ENCODE results near the gene OR4D2. TPM values are rescaled to one million over a fixed set of nuclear protein-coding genes. Genes with fewer than 3 reads are reported as not detected.

Gene OR4D2
- total and polyA plus RNA-seq, 2 of the 13 experiments (the other 11 are each of a cell fraction or from before 2014, with no cell fraction given), result not detected

DNA sequence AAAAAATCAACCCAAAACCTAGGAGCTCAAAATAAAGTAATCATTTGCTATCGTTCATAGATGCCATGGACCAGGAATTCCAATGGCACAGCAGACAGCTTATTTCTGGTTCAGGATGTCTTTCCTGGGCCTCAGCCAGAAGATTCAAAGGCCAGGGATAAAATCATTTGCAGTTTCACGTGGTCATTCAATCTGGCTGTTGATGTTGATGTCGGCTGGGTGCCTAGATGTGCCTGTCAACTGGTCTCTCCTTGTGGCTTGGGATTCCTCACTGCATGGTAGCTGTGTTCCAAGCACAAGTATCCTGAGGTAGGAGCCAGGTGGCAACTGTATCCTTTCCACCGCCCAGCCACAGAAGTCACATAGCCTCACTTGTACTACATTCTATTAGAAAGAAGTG lies 15.0 kb downstream of the OR4D2 start:
- H3K4me2 ChIP-seq (ENCODE audit: low read depth, low read length), result no peak overlapping the region
- H2AFZ ChIP-seq (ENCODE audit: low read length), result no peak overlapping the region
- no peaks in the 10 kb centered on the region for H3K79me2 ChIP-seq (ENCODE audit: insufficient read depth, low read length)
- intact Hi-C loops (cut with micrococcal nuclease; ENCODE audit: unreplicated experiment) (no loop called here), in situ Hi-C loops (cut with HindIII; ENCODE audit: extremely low pct_ligation_motif_present, low pct_unique_long_range_greater_than_20kb) (no loop called here)
- H3K27ac ChIP-seq (ENCODE audit: extremely low read length, insufficient read depth, low read length), result no peak overlapping the region
- H3K4me3 ChIP-seq (replicated peaks in 1 of 3; ENCODE audit: insufficient read depth in 1 of 3, low read depth in 2 of 3, low read length in 3 of 3), result no peak overlapping the region
- no peaks in the 10 kb centered on the region for H3K4me1 ChIP-seq (ENCODE audit: insufficient read depth, low read length)
- H3K27me3 ChIP-seq (ENCODE audit: control insufficient read depth in 1 of 2, insufficient read depth in 2 of 2, low read length in 2 of 2), result peaks cover 0 to 6% of the 10 kb centered on the region in 2 experiments; a peak in 2 of 5 replicates
- no TSS peak for BruUV-seq (replicated peaks)
- H4K20me1 ChIP-seq (ENCODE audit: insufficient read depth, low read length), result no peaks in the 10 kb centered on the region
- ChIA-PET POLR2A (no interaction called here), CTCF (ENCODE audit: low intra/inter-chr PET ratio, low total read pairs) (no interaction called here)
- H3K36me3 ChIP-seq (replicated peaks in 1 of 2; ENCODE audit: control insufficient read depth in 1 of 2, insufficient read depth in 2 of 2, low read length in 2 of 2), result no peaks in the 10 kb centered on the region
- DNase-seq (ENCODE audit: low spot score) (no peak), FAIRE-seq (no peak), ATAC-seq (no peak)
- no peak overlapping the region for H3K9ac ChIP-seq (ENCODE audit: insufficient read depth, low read depth, low read length)
- TF ChIP-seq RBM22 (optimal IDR thresholded peaks at IDR 0.05; ENCODE audit: low read length) (no peak), ZNF331 (CRISPR knock-in tag; IDR thresholded peaks at IDR 0.05) (no peak), PHF8 (CRISPR knock-in tag; IDR thresholded peaks at IDR 0.05) (no peak), MAFF (IDR thresholded peaks at IDR 0.05; ENCODE audit: low read depth, low read length) (no peak), CBFB (CRISPR knock-in tag; IDR thresholded peaks at IDR 0.05) (no peak), NFE2L1 (CRISPR knock-in tag; IDR thresholded peaks at IDR 0.05; ENCODE audit: borderline replicate concordance) (no peak), PRMT3 (CRISPR knock-in tag; IDR thresholded peaks at IDR 0.05; ENCODE audit: borderline replicate concordance, low read depth) (no peak)
- TF ChIP-seq, protein P1, sequence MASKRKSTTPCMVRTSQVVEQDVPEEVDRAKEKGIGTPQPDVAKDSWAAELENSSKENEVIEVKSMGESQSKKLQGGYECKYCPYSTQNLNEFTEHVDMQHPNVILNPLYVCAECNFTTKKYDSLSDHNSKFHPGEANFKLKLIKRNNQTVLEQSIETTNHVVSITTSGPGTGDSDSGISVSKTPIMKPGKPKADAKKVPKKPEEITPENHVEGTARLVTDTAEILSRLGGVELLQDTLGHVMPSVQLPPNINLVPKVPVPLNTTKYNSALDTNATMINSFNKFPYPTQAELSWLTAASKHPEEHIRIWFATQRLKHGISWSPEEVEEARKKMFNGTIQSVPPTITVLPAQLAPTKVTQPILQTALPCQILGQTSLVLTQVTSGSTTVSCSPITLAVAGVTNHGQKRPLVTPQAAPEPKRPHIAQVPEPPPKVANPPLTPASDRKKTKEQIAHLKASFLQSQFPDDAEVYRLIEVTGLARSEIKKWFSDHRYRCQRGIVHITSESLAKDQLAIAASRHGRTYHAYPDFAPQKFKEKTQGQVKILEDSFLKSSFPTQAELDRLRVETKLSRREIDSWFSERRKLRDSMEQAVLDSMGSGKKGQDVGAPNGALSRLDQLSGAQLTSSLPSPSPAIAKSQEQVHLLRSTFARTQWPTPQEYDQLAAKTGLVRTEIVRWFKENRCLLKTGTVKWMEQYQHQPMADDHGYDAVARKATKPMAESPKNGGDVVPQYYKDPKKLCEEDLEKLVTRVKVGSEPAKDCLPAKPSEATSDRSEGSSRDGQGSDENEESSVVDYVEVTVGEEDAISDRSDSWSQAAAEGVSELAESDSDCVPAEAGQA (IDR thresholded peaks at IDR 0.05; ENCODE audit: low read depth), result no peak
- TF ChIP-seq, protein P1 (CRISPR knock-in tag; IDR thresholded peaks at IDR 0.05; ENCODE audit: borderline replicate concordance), result no peak
- TF ChIP-seq, protein P2, sequence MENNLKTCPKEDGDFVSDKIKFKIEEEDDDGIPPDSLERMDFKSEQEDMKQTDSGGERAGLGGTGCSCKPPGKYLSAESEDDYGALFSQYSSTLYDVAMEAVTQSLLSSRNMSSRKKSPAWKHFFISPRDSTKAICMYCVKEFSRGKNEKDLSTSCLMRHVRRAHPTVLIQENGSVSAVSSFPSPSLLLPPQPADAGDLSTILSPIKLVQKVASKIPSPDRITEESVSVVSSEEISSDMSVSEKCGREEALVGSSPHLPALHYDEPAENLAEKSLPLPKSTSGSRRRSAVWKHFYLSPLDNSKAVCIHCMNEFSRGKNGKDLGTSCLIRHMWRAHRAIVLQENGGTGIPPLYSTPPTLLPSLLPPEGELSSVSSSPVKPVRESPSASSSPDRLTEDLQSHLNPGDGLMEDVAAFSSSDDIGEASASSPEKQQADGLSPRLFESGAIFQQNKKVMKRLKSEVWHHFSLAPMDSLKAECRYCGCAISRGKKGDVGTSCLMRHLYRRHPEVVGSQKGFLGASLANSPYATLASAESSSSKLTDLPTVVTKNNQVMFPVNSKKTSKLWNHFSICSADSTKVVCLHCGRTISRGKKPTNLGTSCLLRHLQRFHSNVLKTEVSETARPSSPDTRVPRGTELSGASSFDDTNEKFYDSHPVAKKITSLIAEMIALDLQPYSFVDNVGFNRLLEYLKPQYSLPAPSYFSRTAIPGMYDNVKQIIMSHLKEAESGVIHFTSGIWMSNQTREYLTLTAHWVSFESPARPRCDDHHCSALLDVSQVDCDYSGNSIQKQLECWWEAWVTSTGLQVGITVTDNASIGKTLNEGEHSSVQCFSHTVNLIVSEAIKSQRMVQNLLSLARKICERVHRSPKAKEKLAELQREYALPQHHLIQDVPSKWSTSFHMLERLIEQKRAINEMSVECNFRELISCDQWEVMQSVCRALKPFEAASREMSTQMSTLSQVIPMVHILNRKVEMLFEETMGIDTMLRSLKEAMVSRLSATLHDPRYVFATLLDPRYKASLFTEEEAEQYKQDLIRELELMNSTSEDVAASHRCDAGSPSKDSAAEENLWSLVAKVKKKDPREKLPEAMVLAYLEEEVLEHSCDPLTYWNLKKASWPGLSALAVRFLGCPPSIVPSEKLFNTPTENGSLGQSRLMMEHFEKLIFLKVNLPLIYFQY (CRISPR knock-in tag; IDR thresholded peaks at IDR 0.05; ENCODE audit: borderline replicate concordance), result no peak
- WGBS (ENCODE audit: low lambda C conversion rate), result 24% methylated on average over 3 of the region's 4 CpGs
- no peaks in the 10 kb centered on the region for H3K9me3 ChIP-seq (ENCODE audit: low read length)

All from HepG2 (cell line).